HG03565 (cell line): ENCODE data around the gene SH3RF3.

ENCODE experiments used
- ATAC-seq: cut with Tn5 transposase; IDR thresholded peaks from one replicate; pipeline ENCODE4 v1.9.1; 2021; ENCODE audit warnings: mild to moderate bottlenecking, moderate library complexity; ENCODE audit not compliant: unreplicated experiment

SH3RF3 gene

DNA sequence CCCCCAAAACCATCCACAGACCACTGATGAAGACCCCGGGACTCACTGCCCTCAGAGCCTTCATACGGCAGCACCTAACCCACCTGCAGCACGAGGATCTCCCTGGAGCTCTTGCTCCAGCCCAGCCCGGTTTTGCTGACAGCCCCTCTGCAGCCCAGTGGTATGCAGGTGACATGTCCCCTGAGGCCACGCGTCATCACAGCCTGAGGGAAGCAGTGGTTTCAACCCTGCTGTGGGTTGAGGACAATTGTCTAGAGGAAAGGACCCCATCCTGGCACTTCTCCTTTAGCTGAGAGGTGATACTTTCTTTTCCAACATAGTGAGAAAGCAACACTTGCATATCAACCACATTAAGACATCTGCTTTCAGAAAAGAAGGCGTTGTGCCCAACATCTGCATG, 350.8 kb downstream of the SH3RF3 start:
- no peak for ATAC-seq

DNA sequence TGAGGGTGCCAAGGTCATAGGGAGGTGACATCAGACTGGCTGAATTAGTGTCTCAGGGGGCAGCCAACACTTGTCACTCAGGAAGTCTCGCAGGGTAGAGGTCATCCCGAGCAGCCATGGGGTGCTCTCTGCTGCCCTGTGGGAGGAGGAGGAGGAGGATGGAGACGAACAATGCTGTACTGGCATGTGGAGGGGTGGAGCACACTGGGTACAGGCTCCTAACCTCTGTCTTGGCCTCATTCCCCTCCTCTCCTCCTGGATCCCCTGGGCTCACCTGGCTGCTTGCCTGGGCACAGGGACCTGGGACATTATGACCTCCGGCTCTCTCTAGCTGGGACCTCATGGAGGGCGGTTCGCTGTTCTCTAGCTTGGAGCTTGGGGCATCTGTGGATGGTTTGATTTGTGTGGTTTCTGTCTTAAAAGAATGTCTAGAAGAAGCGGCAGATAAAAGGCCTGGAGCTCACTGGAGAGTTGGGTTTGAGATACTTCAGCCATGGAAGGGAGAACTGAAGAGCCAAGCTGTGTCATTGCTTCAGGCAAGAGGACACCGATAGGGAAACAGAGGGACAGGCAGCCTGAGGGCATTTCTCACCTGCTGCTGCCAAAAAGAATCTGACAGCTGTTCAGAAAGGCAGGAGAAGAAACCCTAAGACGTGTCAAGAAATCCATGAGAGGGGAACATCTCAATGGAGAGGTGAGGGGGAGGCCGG, 351.6 kb downstream of the SH3RF3 start:
- no peak for ATAC-seq

DNA sequence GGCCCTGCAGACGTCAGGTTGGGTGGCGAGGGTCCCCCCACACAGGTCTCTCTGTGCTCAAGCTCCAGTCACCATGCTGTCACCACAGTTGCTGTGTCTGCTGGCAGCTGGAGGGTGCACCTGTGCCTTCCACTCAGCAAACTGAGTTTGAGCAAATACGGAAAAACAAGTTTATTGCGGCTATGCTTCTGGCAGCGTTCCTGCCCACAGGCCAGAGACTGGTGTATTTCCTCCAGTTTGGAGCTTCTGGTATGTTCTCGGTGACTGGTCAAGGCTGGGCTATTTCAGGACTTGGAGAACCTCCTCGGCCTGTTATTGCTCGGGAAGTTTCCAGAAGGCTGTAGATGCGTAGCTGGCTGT, 352.2 kb downstream of the SH3RF3 start:
- no peak for ATAC-seq

DNA sequence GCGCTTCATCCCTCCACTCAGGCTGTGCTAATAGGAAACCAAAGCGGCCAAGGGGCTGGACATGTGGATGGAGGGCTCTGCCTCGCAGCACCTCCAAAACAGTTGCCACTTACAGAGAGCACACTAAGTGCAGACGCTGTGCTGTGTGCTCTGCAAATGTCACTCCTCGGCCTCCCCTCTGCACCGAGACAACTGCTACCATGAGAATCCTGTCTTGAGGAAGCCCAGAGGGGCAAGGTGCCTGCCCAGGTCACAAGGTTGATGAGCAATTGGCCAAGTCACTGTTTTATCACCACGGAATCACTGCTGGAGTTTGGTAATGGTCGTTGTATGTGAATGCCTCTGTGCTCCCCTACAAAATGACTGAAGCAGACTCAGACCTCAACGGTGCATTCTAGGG, 352.6 kb downstream of the SH3RF3 start:
- no peak for ATAC-seq

DNA sequence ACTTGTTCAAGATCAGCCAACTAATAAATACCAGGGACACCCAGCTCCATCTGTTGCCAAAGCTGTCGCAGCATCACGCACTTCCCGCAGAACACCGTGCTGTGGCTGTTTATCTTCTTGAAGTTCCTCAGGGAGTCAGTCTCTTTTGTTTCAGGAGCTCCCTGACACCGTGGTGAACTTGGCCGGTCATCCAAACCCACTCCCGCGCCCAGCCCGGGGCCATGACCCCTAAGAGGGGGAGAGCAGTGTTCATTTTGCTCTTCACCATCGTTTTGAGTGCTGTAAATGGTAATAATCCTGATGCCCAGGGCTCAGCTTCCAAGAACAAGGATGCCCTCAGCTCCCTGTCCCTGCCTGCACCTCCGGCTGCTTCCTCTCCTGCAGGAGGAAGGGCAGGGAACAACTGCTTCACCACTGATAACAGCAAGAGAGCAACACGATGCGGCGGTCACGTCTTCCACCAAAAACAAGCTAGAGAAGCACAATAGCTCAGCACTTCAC, 353.4 kb downstream of the SH3RF3 start:
- ATAC-seq, result no peak

DNA sequence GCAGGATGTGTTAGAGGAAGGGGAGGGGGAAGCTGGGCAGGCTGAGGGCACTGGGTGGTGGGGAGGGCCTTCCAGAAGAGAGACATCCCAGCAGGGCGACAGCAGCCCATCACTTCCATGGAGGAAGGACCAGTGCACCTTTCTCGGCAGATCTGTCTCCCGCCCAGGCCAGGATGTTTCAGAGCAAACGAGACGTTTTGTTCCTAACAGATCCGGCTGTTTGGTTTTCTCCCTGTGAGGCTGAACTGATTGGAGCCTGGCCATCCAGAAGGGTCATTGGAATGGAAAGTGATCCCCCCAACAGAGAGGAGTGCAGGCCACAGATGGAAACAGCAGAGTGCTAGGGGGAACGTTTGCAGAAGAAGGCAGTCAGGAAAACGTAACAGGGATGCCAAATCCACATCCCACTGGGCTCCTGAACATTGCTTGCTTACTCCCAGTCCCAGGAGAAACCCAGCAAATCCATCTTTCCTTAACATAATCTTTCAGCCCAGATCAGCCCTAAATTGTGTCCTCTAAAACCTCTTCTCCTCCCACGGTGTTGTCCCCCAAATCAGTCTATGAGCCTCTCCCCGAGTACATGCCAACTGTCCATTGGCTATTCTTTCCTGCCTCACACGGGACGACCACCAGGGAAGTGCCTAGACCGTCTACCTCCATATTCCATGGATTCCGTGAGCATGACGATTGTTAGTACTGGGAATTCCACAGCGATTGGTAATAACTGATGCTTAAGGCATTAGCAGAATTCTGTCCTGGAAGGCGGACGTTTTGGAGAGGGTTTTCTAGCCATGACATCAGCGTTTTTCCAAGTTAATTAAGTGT, 357.9 kb downstream of the SH3RF3 start:
- ATAC-seq, result no peak

DNA sequence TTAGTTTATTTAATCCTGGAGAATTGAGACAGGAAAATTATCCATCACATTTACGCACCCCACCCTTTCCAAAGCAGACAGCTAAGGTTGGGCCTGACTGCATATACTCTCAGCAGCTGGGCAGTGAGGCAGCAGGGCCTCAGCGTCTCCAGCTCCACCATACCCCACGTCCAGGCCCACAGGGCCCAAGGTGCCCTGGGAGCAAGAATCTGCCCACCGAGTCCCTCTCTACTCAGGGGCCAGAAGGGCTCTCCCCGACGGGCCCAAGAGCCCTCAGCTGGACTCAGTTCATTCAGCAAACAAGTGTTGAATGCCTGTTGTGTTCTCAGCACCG, 358.5 kb downstream of the SH3RF3 start:
- no peak for ATAC-seq

DNA sequence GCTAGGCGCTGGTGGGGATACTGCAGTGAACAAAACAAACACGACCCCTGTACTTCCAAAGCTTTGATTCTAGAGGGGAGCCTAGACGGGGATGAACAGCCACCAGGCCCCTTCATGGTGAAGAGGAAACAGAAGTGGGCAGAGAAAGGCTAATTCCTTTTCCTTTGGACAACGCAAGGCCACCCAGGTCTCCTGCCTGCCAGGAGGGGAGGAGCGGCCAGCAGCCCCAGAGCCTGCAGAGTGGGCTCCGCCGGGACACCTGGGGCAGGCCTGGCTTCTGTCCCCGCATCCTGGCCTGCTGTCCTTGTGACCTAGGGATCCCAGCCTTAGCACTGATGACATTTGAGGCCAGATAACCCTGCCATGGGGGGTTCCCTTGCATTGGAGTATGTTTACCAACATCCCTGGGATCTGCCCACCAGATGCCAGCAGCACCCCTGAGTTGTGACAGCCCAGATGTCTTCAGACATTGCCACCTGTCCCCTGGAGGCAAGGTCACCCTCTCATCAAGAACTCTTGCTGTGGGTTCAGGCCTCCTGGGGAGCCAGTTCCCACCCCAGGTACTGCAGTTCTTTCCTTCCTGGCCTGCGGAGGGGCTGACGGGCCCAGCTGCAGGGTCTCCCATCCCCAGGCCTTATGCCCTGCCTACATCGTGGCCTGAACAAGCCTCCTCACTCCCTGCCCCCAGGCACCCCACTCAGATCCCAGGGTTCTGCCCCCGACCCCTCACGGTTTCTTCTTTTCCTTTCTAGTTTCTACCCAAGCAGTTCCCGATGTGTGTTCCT, 359.1 kb downstream of the SH3RF3 start:
- no peak for ATAC-seq

DNA sequence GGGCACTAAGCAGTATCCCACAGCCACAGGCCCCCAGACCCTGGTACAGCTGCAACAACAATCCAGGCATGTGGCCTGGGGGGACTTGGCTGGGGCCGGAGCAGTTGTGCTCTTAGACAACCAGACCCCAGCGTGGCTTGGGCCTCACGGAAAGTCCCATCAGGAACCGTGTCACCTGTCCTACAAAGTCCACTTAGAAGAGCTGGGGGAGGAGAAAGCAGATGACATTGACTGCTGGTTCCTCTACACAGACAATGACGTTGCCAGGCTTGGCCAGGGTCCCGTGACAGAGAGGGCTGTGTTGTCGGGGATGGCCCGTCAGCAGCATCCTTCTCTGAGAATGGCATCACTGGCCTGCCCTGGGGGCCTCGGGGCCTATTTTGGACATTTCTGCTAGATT, 360.3 kb downstream of the SH3RF3 start:
- no peak for ATAC-seq

DNA sequence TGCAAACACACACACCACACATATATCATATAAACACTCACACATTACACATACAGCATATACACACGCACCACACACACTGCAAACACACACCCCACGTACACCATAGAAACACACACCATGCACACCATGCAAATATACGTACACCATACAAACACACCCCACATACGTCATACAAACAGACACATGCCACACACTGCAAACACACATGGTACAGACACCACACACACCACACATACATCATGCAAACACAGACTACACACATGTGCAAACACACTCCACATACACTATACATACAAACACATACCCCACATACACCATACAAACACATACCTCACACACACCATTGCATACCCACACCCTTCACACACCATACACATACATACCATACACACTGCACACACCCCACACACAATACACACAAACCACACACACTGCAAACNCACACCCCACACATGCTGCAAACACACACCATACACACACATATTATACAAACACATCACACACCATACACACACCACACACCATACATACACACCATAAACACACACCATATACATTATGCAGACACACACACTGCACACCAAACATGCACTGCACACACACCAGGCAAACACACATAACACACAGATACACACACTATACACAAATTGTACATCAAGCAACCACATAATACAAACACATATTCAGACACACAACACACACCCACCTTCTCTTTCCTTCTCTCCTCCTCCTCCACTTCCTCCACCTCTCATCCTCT, 364.4 kb downstream of the SH3RF3 start:
- ATAC-seq, result no peak

DNA sequence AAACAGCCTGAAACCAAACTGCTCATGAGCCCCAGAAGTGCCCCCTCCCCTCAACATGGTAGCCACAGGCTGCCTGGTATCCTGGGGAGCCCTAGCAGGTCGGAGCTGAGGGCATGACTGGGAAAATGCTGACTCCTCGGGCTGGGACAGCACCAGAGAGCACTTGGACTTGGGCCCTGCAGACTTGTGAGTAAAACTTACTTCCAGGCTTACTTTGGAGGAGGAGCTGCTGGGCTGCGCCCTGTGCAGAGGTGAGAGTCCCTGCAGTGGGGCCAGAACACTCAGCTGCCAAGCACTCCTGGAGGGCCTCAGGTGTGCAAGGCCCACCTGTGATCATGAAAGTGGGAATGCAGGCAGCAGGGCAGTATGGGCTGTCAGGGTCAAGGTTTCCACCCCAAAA, 365.3 kb downstream of the SH3RF3 start:
- ATAC-seq, result no peak

DNA sequence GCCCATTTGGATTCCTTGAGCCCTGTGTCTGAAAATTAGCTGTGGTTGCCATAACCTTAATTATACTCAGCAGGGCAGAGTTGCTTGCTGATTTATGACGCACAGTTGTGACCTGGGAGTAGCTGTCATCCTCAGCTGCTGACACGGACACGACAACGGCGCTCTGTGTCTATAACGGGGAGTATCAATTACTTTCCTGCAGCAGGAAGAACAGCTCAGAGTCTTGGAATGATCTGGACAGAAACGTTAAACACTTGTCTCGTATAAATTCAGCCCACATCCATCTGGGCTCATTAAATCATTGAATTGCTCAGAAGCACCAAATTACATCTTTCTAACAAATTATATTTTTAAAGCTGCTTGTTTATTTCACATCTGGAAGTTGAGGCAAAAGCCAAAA, 368.5 kb downstream of the SH3RF3 start:
- no peak for ATAC-seq

DNA sequence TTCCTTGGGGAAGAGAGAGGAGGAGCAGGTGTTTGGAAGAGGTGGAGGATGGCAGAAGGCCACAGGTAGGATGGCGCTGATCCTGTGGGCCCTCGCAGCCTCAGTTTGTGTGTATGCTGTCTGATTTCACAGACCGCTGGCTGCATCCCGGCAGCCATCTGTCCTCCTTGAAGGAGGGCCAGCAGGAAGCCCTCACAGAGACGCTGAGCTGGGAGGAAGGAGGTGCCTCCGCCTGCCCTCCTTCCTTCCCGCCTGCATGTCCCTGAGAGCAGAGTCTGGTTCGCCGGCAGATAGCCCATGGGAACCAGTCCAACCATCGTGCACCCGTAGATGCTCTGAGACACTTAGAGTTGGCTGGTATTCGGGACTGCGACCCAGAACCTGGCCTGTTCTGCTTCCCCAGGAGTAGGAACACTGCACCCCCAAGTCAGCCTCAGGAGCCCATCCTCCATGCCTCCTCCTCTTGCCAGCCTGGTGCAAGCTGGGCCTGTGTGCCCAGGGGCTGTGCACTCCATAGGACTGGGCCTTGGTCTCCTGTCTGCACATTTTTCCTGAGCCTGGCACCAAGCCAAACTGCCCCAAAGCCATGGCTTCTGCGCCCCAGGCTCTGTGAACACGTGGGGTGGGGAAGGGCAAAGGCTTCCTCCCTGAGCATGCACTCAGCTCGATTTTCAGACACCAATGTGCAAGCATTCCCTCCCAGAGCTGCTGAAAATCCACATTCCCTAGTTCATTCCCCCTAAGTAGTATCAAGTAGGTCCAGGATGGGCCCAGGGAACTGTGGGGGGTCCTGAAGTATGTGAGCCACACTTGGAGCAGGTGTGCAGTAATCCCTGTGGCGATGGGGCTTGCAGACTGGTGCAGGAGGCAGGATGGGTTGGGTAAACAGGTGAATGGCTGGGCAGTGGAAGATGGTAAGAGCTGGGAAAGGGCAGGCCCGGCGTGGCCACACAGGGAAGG, 369.2 kb downstream of the SH3RF3 start:
- ATAC-seq, result no peak

DNA sequence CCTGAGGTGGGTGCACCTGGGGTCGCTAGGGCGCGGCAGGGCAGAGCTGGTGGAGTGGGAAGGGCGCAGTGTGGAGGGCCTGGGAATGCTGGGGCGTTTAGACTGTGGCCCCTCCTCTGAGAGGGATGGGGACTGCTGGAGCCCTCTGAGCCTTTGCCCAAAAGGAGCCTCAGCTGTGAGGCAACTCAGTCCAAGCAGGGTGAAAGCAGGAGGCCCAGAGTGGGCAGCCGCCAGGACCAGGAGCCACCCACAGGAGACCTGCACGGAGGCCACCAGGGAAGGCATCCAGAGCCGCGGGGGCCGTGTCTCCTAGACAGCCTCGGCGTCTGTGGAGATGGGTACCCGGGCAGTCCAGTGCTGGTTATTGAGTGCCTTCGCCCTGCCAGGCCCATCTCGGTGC, 369.9 kb downstream of the SH3RF3 start:
- ATAC-seq, result no peak

DNA sequence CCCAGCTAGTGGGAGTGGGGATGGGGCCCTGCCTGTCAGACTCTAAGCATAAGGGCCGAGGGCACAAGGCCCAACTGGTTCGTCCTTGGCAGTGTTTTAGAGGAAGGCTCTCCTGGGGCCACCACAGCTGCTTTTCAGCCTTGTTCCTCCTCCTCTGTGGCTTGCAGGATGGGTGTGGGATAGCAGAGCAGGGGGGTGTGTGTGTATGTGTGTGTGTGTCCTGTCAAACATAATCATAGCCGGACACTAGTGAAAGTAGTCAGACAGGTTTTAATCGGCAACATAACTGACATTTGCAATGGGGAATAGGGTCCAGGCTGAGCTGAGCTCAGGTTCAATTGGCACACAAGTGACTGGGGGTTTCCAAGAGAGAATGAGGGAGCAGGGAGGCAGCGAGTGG, 370.6 kb downstream of the SH3RF3 start:
- no peak for ATAC-seq

DNA sequence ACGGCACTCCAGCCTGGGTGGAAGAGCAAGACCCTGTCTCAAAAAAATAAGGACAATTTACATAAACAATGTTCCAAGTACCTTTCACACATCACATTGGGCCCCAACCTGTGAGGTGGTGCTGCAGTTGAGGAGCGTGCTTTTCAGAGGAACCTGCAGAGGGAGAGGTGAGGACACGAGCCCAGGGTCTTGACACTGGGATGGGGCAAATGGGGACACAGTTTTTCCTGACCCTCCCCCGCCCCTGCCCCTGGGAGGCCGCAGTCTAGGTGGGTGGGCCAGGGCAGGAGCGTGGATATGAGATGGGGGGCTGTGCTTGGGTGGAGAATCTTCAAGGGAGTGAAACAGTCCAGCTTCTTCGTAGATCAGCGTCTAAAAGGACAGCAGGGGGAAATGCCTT, 371.9 kb downstream of the SH3RF3 start:
- ATAC-seq, result no peak

DNA sequence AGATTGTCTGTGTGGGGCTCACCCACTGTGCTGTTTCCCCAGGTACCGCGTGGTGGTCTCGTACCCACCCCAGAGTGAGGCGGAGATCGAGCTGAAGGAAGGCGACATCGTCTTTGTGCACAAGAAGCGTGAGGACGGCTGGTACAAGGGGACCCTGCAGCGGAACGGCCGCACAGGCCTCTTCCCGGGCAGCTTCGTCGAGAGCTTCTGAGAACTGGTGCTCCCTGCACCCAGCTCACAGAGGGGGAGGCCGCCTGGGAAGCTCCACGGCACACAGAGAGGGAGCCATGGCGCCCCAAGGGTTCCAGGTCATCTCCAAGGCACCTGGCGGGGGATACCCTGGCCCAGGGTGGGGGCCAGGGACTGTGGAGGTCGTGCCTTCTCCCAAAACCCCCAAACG, 372.5 kb downstream of the SH3RF3 start:
- ATAC-seq, result no peak

DNA sequence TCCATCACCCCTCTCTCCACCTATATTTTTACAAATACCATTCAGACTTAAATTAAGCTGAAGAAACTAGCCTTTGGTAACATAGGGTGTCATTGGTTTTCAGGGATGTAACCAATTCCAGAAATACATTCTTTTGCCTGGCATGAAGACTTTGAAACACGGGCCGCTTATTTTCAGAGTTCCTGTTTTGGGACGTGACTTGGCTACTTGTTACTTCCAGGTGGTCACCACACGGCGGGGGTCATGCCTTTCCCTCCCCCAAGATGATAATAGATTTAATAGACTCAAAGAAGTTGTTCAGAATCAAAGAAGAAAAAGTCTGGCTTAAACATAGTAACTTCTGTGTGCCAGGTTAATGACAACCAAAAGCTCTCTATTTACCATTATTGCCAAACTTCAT, 374.2 kb downstream of the SH3RF3 start:
- ATAC-seq, result no peak

DNA sequence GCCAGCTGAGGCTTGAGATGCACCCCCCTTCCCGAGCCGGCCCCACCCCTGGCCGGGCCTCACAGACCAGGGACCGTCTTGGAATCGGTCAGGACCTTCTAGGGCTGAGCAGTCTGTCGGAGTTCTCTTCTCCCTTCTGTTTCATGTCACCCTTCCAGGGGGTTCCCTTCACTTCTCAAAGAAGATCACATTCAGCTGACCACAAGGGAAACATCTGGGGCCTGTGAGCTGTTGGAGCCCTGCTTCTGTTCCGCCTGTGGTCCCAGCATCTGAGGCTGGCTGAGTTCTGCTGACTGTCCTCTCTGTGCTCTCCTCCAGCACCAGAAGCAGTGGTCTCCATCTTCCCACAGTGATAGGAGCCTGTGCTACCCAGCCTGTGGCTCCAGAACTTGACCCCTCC, 378.2 kb downstream of the SH3RF3 start:
- ATAC-seq, result no peak

DNA sequence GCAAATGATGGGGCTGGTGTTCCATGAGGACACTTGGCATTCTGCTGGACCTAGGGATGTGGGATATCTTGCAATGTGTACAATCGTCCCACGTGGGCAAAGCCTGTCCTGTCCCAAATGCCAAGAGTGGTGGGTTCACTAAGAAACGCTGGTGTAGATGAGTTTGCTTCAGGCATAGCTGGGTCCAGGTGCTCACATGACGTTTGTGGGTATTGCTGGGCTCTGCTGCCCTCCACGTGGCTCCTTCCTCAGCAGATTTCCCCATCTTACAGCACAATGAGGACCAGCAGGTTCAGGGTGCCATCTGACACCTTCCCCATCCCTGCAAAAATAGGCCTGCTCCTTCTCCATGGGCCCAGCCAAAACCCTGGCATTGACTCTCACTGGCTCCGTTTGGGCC, 378.8 kb downstream of the SH3RF3 start:
- no peak for ATAC-seq
